ENCODE results near the gene OPRPN. TPM values are rescaled to one million over a fixed set of nuclear protein-coding genes. Genes with fewer than 3 reads are reported as not detected.

The OPRPN gene
- total RNA-seq, 1 donor from 2014 or later: not detected

Other genes starting within 250 kb of the OPRPN start
- gene PRR27, start 243.7 kb upstream of the OPRPN start, total RNA-seq (ENCODE audit: low replicate concordance): 0.17 TPM in 1 of 2 replicates, not detected in the other
- 0.90 and 4.6 TPM in 2 replicates for gene ODAM, start 202.2 kb upstream of the OPRPN start, total RNA-seq (ENCODE audit: low replicate concordance)
- gene FDCSP, start 171.8 kb upstream of the OPRPN start, total RNA-seq (ENCODE audit: low replicate concordance): not detected in 2 replicates
- gene CSN3, start 155.3 kb upstream of the OPRPN start, total RNA-seq (ENCODE audit: low replicate concordance): not detected in 2 replicates
- gene CABS1, start 63.0 kb upstream of the OPRPN start, total RNA-seq (ENCODE audit: low replicate concordance): 0.19 TPM in 1 of 2 replicates, not detected in the other
- gene SMR3A, start 37.2 kb upstream of the OPRPN start, total RNA-seq (ENCODE audit: low replicate concordance): not detected in 2 replicates
- not detected in 2 replicates for gene SMR3B, start 14.8 kb upstream of the OPRPN start, total RNA-seq (ENCODE audit: low replicate concordance)
- not detected in 2 replicates for gene MUC7, start 74.3 kb downstream of the OPRPN start, total RNA-seq (ENCODE audit: low replicate concordance)
- gene AMTN, start 120.6 kb downstream of the OPRPN start, total RNA-seq (ENCODE audit: low replicate concordance): not detected in 2 replicates
- 0.36 and 0.94 TPM in 2 replicates for gene AMBN, start 194.3 kb downstream of the OPRPN start, total RNA-seq (ENCODE audit: low replicate concordance)
- gene ENAM, start 230.8 kb downstream of the OPRPN start, total RNA-seq (ENCODE audit: low replicate concordance): 0.17 and 0.41 TPM in 2 replicates

Measured in type B pancreatic cell (in vitro differentiated cells).